Muscle of leg (tissue), 11 donors: ENCODE results near the gene OSBPL5. TPM values are rescaled to one million over a fixed set of nuclear protein-coding genes. Genes with fewer than 3 reads are reported as not detected.

Experiments used
- DNase-seq: peaks from one replicate; pipeline ENCODE4 v3.0.0; 2013
- H3K27ac ChIP-seq: one replicate; pipeline ENCODE4 v1.5.1; 2013; ENCODE audit warnings: mild to moderate bottlenecking, low read length, control low read depth
- H3K27me3 ChIP-seq: one replicate; pipeline ENCODE4 v1.6.1; 2013; ENCODE audit warnings: low read length; ENCODE audit not compliant: control insufficient read depth, insufficient read depth
- H3K36me3 ChIP-seq: one replicate; pipeline ENCODE4 v1.6.1; 2013; ENCODE audit warnings: low read length; ENCODE audit not compliant: control insufficient read depth, insufficient read depth
- H3K4me1 ChIP-seq: one replicate; pipeline ENCODE4 v1.6.1; 2013; ENCODE audit warnings: low read length; ENCODE audit not compliant: control insufficient read depth, insufficient read depth
- H3K4me3 ChIP-seq: one replicate; pipeline ENCODE4 v1.5.1; 2013; ENCODE audit warnings: low read length, control low read depth
- H3K9me3 ChIP-seq: replicated peaks from 2 replicates; pipeline ENCODE4 v1.6.1; 2013; ENCODE audit warnings: low read depth, low read length; ENCODE audit not compliant: control insufficient read depth
- WGBS: methylation state at CpG from one replicate; pipeline ENCODE4 v1.1.5; 2013; ENCODE audit warnings: missing lambda C conversion rate; ENCODE audit not compliant: insufficient coverage; 5-methylcytosine and 5-hydroxymethylcytosine counted together
- polyA plus RNA-seq, 8 donors: library from polyadenylated mRNA; unstranded; fragments of 120-200 nt; gene quantifications; one replicate each; pipeline versions ENCODE4 v1.2.1 to v1.2.3, GENCODE V29; 2013; ENCODE audit warnings: inconsistent platforms in 1 of 8, low replicate concordance in 1 of 8; ENCODE audit not compliant: insufficient read length in 8 of 8, insufficient read depth in 1 of 8
- total RNA-seq: library from RNA; stranded (reverse); fragments of 120-200 nt; gene quantifications from one replicate; pipeline ENCODE4 v1.2.4, GENCODE V29; 2013

OSBPL5 gene
- total and polyA plus RNA-seq, 9 donors = 10.8 to 20.4 (median 16.2) TPM

DNA sequence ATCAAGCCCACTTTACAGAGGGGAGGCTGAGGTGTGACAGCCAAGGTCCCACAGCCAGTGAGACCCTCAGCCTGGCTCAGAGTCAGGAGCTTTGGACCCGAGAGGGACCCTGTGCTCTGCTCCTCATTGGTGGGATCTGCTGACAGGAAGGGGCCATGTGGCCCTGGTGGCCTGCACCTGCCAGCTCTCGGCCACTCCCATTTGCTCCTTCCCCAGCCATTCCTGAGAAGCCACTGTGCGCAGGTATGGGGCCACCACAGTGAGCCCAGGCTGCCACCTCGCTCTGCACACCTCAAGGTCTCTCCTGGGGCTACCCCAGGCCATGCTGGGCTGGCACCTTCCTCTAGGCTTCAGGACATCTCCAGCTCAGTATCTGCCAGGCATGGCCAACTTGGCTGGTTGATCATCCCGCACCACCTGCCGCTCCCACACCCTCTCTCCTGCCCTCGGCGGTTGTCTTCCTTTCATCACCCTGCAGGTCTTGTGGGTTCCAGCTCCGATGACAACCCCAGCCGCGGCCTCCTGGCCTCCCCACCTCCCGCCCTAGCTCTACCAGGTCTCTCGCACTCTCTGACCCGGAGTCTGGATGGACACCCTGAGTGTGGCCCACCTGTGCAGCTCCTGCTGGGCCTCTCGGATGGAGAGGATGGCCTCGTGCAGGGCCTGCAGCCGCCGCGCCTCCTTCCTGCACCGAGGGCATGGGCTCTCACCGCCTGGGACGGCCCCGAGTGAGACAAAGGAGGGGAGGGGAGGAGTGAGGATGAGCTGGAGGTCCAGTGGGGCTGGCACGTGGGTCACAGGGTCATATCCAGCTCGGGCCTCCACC lies 75.7 kb downstream of the OSBPL5 start:
- H3K4me3 ChIP-seq = no peak overlapping the region
- no peak overlapping the region for H3K27ac ChIP-seq
- peaks cover 23% of the 10 kb centered on the region for H3K36me3 ChIP-seq
- no peak for DNase-seq
- H3K27me3 ChIP-seq = no peaks in the 10 kb centered on the region
- WGBS = 84% methylated on average over 12 of the region's 25 CpGs
- peaks cover 15% of the 10 kb centered on the region for H3K4me1 ChIP-seq
- no peaks in the 10 kb centered on the region for H3K9me3 ChIP-seq

DNA sequence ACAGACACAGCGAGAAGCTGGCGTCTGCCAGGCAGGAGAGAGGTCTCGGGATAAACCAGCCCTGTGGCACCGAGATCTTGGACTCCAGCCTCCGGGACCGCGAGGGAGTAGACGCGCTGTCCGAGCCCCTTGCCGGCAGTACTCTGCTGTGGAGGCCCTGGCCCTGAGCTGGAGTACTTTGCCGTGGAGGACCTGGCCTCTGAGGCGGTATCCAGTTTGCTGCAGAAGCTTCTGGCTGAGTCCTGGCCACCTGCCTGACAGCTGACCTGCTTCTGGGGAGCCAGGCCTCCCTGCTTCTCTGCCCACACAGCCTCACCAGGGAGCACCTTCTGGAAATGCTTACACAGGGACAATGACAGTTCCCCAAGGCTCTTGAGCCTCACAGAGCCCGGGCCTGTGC lies 76.3 kb downstream of the OSBPL5 start:
- no peak overlapping the region for H3K4me3 ChIP-seq
- H3K4me1 ChIP-seq = peaks cover 15% of the 10 kb centered on the region
- peaks cover 21% of the 10 kb centered on the region for H3K36me3 ChIP-seq
- no peaks in the 10 kb centered on the region for H3K9me3 ChIP-seq
- no peak overlapping the region for H3K27ac ChIP-seq
- no peaks in the 10 kb centered on the region for H3K27me3 ChIP-seq
- DNase-seq = no peak
- WGBS = 70% methylated on average over 14 of the region's 14 CpGs

DNA sequence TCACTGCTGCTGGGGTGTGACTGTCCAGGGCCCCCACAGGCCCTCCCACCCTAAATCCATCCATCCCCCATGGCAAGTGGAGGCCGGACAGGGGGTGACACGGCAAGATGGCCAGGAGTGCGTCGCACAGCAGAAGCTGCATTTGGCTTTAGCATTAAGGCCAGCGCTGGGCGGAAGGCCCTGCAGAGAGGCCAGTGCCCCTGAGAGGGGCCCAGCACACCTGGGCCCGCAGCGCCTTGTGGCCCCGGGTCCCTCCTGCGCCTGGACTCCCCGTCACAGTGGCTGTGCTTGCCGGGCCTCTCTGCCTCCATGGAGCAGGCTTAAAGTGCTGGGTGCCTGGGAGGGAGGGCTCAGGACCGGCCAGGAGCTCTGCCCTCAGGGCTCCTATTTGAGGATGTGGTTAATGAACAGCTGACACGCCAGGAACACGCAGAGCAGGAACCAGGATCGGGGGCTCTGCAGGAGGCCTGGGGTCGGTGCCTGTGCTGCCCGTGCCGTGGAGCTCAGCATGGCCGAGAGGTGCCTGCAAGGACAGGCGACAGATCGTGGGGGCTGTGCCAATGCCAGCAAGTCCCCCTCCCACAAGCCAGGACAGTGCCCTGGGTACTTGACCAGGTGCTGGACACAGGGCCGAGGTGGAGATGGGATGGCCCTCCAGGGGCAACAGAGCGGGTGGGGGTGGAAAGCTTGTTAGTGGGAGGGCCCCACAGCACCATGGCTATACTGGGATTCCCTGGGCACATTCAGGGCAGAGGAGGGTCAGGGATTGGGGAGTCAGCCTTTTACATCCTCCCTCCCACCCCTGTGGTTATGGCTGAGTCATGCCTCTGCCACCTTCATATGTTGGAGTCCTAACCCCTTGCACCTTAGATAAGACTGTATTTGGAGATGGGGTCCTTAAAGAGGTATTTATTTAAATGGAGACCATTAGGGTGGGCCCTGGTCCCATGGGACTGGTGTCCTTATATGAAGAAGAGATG lies 77.0 kb downstream of the OSBPL5 start:
- Histone ChIP-seq H3K27me3 (no peaks in the 10 kb centered on the region), H3K36me3 (peaks cover 18% of the 10 kb centered on the region), H3K4me3 (no peak overlapping the region), H3K4me1 (peaks cover 11% of the 10 kb centered on the region), H3K27ac (no peak overlapping the region), H3K9me3 (no peaks in the 10 kb centered on the region)
- DNase-seq = no peak
- 69% methylated on average over 15 of the region's 24 CpGs for WGBS

DNA sequence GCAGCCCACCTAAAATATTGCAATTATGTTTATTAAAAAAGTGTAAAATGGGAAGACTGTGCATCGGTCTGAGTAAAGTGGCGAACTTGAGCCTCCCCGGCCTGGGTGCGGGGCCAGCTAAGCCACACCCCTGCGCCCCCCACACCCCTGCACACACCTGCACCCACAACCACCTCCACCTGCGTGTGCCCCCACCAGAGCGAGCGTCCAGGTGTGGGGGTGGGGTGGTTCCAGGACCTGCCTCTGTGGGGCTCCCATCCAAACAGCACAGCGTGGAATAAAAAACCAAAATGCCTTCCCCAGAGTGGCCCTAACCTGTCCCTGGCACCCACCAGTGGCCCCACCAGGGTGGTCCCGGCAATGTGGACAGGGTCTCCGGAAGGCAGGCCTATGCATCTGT lies 77.7 kb downstream of the OSBPL5 start:
- H3K27ac ChIP-seq = no peak overlapping the region
- H3K4me1 ChIP-seq = peaks cover 6% of the 10 kb centered on the region
- no CpG with 5 or more reads among the region's 11 CpGs for WGBS
- H3K27me3 ChIP-seq = no peaks in the 10 kb centered on the region
- no peak overlapping the region for H3K4me3 ChIP-seq
- peaks cover 17% of the 10 kb centered on the region for H3K36me3 ChIP-seq
- no peak for DNase-seq
- H3K9me3 ChIP-seq = no peaks in the 10 kb centered on the region

DNA sequence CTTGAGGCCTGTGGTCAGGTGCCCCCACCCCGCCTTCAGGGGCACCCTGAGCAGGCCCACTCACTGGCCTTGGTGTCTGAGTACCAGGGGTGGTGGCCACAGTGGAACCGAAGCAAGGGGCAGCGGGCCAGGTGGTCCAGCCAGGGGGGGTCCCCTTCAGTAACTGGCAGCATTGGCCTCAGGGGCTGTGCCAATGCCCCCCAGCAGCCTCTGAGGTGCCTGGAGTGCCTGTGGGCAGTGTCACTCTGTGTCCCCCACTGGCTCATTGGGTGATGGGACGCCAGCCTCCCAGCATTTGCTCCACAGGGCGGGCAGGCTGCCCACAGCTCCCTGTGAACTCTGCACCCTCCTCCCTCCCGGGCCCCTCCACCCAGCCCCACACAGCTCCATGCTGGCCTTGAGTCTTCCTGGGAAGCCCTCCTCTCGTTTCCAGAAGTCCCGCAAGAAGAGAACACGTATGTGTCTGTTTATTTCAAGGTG lies 78.4 kb downstream of the OSBPL5 start:
- no peak for DNase-seq
- Histone ChIP-seq H3K27me3 (no peaks in the 10 kb centered on the region), H3K4me1 (peaks cover 2% of the 10 kb centered on the region), H3K9me3 (no peaks in the 10 kb centered on the region), H3K27ac (no peak overlapping the region), H3K4me3 (no peak overlapping the region), H3K36me3 (peaks cover 17% of the 10 kb centered on the region)
- 58% methylated on average over 8 of the region's 9 CpGs for WGBS

DNA sequence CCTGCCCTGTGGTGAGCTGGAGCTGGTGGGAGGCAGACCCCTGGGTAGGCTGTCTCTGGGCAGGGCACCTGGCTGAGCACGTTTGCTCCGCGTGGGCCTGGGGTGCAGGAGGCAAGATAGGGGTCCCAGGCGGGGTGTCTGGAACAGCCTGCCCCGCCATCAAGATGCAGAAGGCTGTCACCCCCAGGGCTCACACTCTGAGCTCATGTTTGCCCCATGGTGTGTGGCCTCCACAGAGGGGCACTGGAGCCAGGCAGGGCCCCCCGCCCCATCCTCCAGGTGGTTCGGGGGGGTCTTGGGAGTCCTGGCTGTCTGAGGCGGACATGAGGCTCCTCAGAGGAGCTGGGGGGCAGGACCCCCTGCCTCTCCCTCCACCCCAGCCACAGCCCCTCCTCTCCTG lies 79.0 kb downstream of the OSBPL5 start:
- WGBS = 69% methylated on average over 5 of the region's 8 CpGs
- H3K27me3 ChIP-seq = no peaks in the 10 kb centered on the region
- no peaks in the 10 kb centered on the region for H3K4me1 ChIP-seq
- DNase-seq = no peak
- peaks cover 17% of the 10 kb centered on the region for H3K36me3 ChIP-seq
- no peak overlapping the region for H3K27ac ChIP-seq
- no peak overlapping the region for H3K4me3 ChIP-seq
- no peaks in the 10 kb centered on the region for H3K9me3 ChIP-seq

DNA sequence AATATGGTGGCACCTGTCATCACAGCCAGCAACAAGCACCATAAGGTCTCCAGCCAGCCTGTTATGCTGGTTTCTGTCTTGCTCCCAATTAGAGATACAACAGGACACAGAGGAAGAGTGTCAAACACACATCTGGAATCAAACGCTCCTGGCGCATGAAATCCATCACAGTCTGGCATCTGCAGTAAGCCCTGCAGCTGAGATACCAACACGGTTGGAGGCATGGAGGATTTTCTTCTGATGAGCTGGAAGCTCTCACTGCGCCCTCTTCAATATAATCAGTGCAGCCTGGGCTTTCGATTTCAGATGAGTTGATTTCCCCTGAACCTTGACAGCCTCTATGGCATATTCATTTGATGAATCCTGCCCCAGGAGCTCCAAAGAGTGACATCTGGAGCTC lies 80.1 kb downstream of the OSBPL5 start:
- WGBS = 54% methylated on average over 3 of the region's 5 CpGs
- Histone ChIP-seq H3K4me3 (no peak overlapping the region), H3K36me3 (peaks cover 8% of the 10 kb centered on the region), H3K9me3 (no peaks in the 10 kb centered on the region), H3K27me3 (no peaks in the 10 kb centered on the region), H3K4me1 (no peaks in the 10 kb centered on the region), H3K27ac (no peak overlapping the region)
- DNase-seq = no peak

DNA sequence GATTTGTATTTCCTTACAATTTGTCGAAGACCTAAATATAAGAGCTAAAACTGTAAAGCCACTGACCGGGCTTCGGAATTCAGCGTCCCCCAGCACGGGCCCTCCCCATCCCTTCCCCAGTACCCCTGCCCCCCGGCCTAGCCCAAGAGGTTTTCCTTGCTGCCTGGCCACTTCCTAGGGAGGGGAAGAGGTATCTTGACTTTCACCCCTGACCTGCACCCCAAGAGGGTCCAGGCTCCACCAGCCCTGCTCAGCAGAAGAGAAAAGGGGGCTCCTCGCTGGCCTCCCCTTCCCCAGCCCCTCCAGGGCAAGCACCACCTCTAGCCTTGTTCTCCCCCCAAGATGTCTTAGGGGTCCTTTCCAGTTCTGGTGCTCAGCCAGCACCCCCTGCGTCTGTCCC lies 81.8 kb downstream of the OSBPL5 start:
- no peaks in the 10 kb centered on the region for H3K27me3 ChIP-seq
- no peak overlapping the region for H3K27ac ChIP-seq
- WGBS = no CpG with 5 or more reads among the region's 8 CpGs
- no peaks in the 10 kb centered on the region for H3K9me3 ChIP-seq
- no peaks in the 10 kb centered on the region for H3K4me1 ChIP-seq
- no peak for DNase-seq
- no peak overlapping the region for H3K4me3 ChIP-seq
- peaks cover under 1% of the 10 kb centered on the region for H3K36me3 ChIP-seq

DNA sequence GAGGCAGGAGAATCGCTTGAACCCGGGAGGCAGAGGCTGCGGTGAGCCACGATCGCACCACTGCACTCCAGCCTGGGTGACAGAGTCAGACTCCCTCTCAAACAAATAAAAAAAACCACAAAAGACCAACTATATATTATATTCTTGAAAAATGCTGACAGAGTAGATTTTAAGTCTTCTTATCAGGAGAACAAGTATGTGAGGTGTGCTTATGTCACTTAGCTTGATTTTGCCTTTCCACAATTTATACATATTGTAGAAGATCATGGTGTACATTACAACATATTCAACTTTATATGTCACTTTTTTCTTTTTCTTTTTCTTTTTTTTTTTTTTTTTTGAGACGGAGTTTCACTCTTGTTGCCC lies 83.7 kb downstream of the OSBPL5 start:
- H3K36me3 ChIP-seq = no peaks in the 10 kb centered on the region
- DNase-seq = no peak
- H3K9me3 ChIP-seq = no peaks in the 10 kb centered on the region
- no peaks in the 10 kb centered on the region for H3K4me1 ChIP-seq
- no CpG with 5 or more reads among the region's 6 CpGs for WGBS
- H3K4me3 ChIP-seq = no peak overlapping the region
- H3K27me3 ChIP-seq = no peaks in the 10 kb centered on the region
- H3K27ac ChIP-seq = no peak overlapping the region

DNA sequence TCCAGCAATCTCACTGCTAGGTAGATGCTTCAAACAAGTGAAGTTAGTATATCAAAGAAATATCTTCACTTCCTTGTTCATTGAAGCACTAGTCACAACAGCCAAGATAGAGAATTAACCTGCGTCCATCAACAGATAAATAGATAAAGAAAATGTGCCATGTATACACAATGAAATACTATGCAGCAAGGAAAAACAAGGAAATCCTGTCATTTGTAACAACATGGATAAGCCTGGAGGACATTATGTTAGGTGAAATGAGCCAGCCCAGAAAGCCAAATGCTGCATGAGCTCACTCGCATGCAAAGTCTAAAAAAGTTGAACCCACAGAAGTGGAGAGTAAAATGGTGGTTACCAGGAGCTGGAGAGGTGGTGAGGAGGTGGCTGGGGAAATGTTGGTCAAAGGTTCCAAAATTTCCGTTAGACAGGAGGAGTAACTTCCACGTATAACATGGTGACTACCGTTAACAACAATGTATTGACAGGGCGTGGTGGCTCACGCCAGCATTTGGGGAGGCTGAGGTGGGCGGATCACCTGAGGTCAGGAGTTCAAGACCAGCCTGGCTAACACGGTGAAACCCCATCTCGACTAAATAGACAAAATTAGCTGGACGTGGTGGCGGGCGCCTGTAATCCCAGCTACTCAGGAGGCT lies 84.3 kb downstream of the OSBPL5 start:
- WGBS = 92% methylated on average over 6 of the region's 13 CpGs
- Histone ChIP-seq H3K27me3 (no peaks in the 10 kb centered on the region), H3K36me3 (no peaks in the 10 kb centered on the region), H3K27ac (no peak overlapping the region), H3K9me3 (no peaks in the 10 kb centered on the region), H3K4me3 (no peak overlapping the region), H3K4me1 (no peaks in the 10 kb centered on the region)
- DNase-seq = no peak
